ENCODE data around the gene AFF2. TPM values are rescaled to one million over a fixed set of nuclear protein-coding genes. Genes with fewer than 3 reads are reported as not detected.

The AFF2 gene
- total and polyA plus RNA-seq, 12 donors = 0.07 to 17.9 (median 1.7) TPM

- TF ChIP-seq, protein P1, sequence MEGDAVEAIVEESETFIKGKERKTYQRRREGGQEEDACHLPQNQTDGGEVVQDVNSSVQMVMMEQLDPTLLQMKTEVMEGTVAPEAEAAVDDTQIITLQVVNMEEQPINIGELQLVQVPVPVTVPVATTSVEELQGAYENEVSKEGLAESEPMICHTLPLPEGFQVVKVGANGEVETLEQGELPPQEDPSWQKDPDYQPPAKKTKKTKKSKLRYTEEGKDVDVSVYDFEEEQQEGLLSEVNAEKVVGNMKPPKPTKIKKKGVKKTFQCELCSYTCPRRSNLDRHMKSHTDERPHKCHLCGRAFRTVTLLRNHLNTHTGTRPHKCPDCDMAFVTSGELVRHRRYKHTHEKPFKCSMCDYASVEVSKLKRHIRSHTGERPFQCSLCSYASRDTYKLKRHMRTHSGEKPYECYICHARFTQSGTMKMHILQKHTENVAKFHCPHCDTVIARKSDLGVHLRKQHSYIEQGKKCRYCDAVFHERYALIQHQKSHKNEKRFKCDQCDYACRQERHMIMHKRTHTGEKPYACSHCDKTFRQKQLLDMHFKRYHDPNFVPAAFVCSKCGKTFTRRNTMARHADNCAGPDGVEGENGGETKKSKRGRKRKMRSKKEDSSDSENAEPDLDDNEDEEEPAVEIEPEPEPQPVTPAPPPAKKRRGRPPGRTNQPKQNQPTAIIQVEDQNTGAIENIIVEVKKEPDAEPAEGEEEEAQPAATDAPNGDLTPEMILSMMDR (IDR thresholded peaks at IDR 0.05) = no peak
- no peak for TF ChIP-seq POLR2A (IDR thresholded peaks at IDR 0.05)
Observed at GRCh38 chrX:148940411-148940996, 440.1 kb downstream of the AFF2 start.

DNA sequence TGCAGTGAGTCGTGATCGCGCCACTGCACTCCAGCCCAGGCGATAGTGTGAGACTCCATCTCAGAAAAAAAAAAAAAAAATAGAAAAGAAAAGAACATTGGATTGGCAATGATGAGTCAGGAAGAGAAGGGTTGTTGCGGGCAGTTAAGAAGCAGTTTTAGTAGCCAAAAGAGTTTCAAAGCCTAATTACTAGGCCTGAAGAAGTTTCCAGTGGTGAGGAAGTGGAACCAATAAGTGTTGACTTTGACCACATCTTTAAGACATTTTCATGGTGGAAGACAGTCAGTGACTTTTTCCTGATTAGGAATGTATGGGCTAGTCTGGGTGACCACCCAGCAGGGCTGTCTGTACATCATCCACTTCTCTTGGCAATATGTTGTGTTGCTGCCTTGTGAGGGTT lies 442.3 kb downstream of the AFF2 start:
- WGBS, 4 donors = 67 to 77% (median 71%) methylated on average over 5 of the region's 5 CpGs
- no peak for TF ChIP-seq POLR2A (IDR thresholded peaks at IDR 0.05)
- TF ChIP-seq, protein P1 (IDR thresholded peaks at IDR 0.05) = no peak
- no peaks in the 10 kb centered on the region for H3K36me3 ChIP-seq (replicated peaks in 1 of 2)
- H3K4me3 ChIP-seq = no peak overlapping the region
- no peak for DNase-seq
- no peaks in the 10 kb centered on the region for H3K27me3 ChIP-seq
- no peaks in the 10 kb centered on the region for H3K4me1 ChIP-seq (replicated peaks in 1 of 2)
- intact Hi-C loops (cut with DNase I) = no loop called here
- H3K9me3 ChIP-seq (replicated peaks in 1 of 3) = no peaks in the 10 kb centered on the region
- no peak overlapping the region for H3K27ac ChIP-seq

More at GRCh38 chrX:148940411-148940996, 440.1 kb downstream of the AFF2 start:
- H3K9me3 ChIP-seq (replicated peaks in 1 of 3) = no peaks in the 10 kb centered on the region
- H3K36me3 ChIP-seq (replicated peaks in 1 of 2) = no peaks in the 10 kb centered on the region
- 16 to 50% (median 32%) methylated on average over 1 of the region's 1 CpG for WGBS, 4 donors
- H3K27ac ChIP-seq = no peak overlapping the region
- H3K4me3 ChIP-seq = no peak overlapping the region
- DNase-seq = peak in 1 of 7 donors; percentile 2
- no peaks in the 10 kb centered on the region for H3K27me3 ChIP-seq
- no peaks in the 10 kb centered on the region for H3K4me1 ChIP-seq (replicated peaks in 1 of 2)
- intact Hi-C loops (cut with DNase I) = no loop called here

DNA sequence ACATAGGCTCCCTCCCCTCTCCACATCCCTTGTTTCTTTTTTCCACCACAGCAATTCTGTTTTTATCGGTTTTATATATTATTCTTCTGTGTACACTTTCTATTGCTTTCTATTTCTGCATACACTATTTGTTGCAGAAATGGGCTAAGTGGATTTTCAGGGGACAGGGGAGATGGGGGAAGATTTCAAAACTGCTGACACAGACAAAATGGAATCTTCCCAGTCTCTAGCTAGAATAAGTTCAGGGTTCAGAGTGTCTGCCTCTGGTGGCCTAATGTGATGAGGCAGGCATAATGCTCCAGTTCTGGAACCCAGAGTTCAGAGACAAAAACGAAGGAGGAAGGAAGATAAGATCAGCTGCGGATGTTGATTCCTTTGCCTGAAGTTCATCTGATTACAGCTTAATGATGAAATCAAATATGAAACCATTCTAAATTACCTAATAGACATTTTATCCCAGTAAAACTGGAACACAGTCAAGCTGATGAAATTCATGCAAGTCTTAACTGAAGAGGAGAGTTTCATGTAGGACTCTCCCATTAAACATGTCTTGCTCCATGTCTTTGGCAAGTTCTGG lies 447.1 kb downstream of the AFF2 start:
- no peak for TF ChIP-seq POLR2A (IDR thresholded peaks at IDR 0.05)
- TF ChIP-seq, protein P1 (IDR thresholded peaks at IDR 0.05) = no peak
- H3K4me3 ChIP-seq = no peak overlapping the region
- H3K36me3 ChIP-seq (replicated peaks in 1 of 2) = no peaks in the 10 kb centered on the region
- H3K9me3 ChIP-seq (replicated peaks in 1 of 3) = no peaks in the 10 kb centered on the region
- 51 to 60% (median 56%) methylated on average over 3 of the region's 3 CpGs for WGBS, 4 donors
- intact Hi-C loops (cut with DNase I) = no loop called here
- H3K27me3 ChIP-seq = no peaks in the 10 kb centered on the region
- DNase-seq = no peak
- no peaks in the 10 kb centered on the region for H3K4me1 ChIP-seq (replicated peaks in 1 of 2)
- H3K27ac ChIP-seq = no peak overlapping the region

- H3K36me3 ChIP-seq (replicated peaks in 1 of 2) = no peaks in the 10 kb centered on the region
- H3K27ac ChIP-seq = no peak overlapping the region
- H3K27me3 ChIP-seq = no peaks in the 10 kb centered on the region
- DNase-seq = no peak
- TF ChIP-seq POLR2A (IDR thresholded peaks at IDR 0.05) = no peak
- TF ChIP-seq, protein P1 (IDR thresholded peaks at IDR 0.05) = no peak
- WGBS, 4 donors = 50 to 71% (median 62%) methylated on average over 1 to 3 of the region's 3 CpGs
- intact Hi-C loops (cut with DNase I) = no loop called here
- no peaks in the 10 kb centered on the region for H3K9me3 ChIP-seq (replicated peaks in 1 of 3)
- H3K4me3 ChIP-seq = no peak overlapping the region
- no peaks in the 10 kb centered on the region for H3K4me1 ChIP-seq (replicated peaks in 1 of 2)
Observed at GRCh38 chrX:148956352-148956751, 455.9 kb downstream of the AFF2 start.
